Right cardiac atrium (tissue), 5 donors: ENCODE data around the gene CCDC124. TPM values are rescaled to one million over a fixed set of nuclear protein-coding genes. Genes with fewer than 3 reads are reported as not detected.

Source experiments
- ATAC-seq, 2 donors: fragments of 200-7000 bp; cut with Tn5 transposase; one replicate each; pipeline versions ENCODE4 v1.8.0 to v1.9.1; 2020; ENCODE audit warnings: moderate library complexity in 2 of 2, mild to moderate bottlenecking in 1 of 2
- DNase-seq, 3 donors: peaks; one replicate each; pipeline ENCODE4 v3.0.0-alpha.2; 2020
- H3K27ac ChIP-seq: one replicate; pipeline ENCODE4 v1.5.1; 2013; ENCODE audit warnings: mild to moderate bottlenecking, low read length, control low read depth, moderate library complexity
- H3K27me3 ChIP-seq: one replicate; pipeline ENCODE4 v1.6.1; 2013; ENCODE audit not compliant: control insufficient read depth, insufficient read depth
- H3K4me1 ChIP-seq: one replicate; pipeline ENCODE4 v1.6.1; 2013; ENCODE audit warnings: low read length; ENCODE audit not compliant: control insufficient read depth, insufficient read depth
- H3K4me3 ChIP-seq: one replicate; pipeline ENCODE4 v1.5.1; 2013; ENCODE audit warnings: low read length, control low read depth
- H3K9me3 ChIP-seq: one replicate; pipeline ENCODE4 v1.6.1; 2013; ENCODE audit warnings: low read length; ENCODE audit not compliant: control insufficient read depth
- WGBS: extraction: QIAGEN DNeasy Blood & Tissue Kit; methylation state at CpG from one replicate; pipeline ENCODE4 v1.1.7; 2013; 5-methylcytosine and 5-hydroxymethylcytosine counted together
- intact Hi-C, 4 donors: fragments of 100-400 bp; cut with DNase I; formaldehyde crosslinking; loops; one replicate each; pipeline versions ENCODE4 v1.11.0 to v1.14.0; 2022 to 2023
- polyA plus RNA-seq: library from polyadenylated mRNA; stranded (reverse); fragments of 200-250 nt; gene quantifications from one replicate; pipeline ENCODE4 v1.2.3, GENCODE V29; 2013
- total RNA-seq, 4 donors: library from RNA; stranded (reverse); fragmentation: NEBNext Ultra II Directional; extraction: Animal tissue kit (Norgen Biotek cat#: 25700); gene quantifications; one replicate each; pipeline ENCODE4 v1.2.1, GENCODE V29; 2021
- donor health status: healthy with polysubstance abuse.
- donor health status: DM: no; HTN: yes; CAD: no.
- donor health status: DM: no; HTN: no; CAD: no.
- donor health status: DM: no; HTN: yes; CAD: no; lungs with severe emphysema.
- donor health status: DM: yes; HTN: yes; CAD: no.

Gene CCDC124
- total and polyA plus RNA-seq, 5 donors = 76.1 to 136 (median 78.8) TPM

GRCh38 chr19:17993076-17993813, 60.4 kb downstream of the CCDC124 start:
- no peak overlapping the region for H3K4me3 ChIP-seq
- ATAC-seq = no peak
- no peaks in the 10 kb centered on the region for H3K4me1 ChIP-seq
- H3K27ac ChIP-seq = no peak overlapping the region
- intact Hi-C loops = loop anchor here in 1 of 4 donors (10.0 kb wide), 1 partner anchor 128 kb away; no protein-coding TSS in a partner anchor
- no peak for DNase-seq
- H3K27me3 ChIP-seq = no peaks in the 10 kb centered on the region
- WGBS = 79% methylated on average over 27 of the region's 27 CpGs
- no peaks in the 10 kb centered on the region for H3K9me3 ChIP-seq

Other genes with a start within 250 kb of the CCDC124 start
- gene UNC13A, start 244.7 kb upstream of the CCDC124 start, total RNA-seq = under 1 TPM in 2 of 4 donors, not detected in 2; 0.03 to 0.06 TPM
- 0.05 TPM for gene UNC13A, start 244.7 kb upstream of the CCDC124 start, polyA plus RNA-seq
- 10 to 100 TPM; 24.8 to 35.5 (median 31.6) TPM for gene MAP1S, start 213.5 kb upstream of the CCDC124 start, total RNA-seq
- gene MAP1S, start 213.5 kb upstream of the CCDC124 start, polyA plus RNA-seq = 14.7 TPM
- 1 to 10 TPM in 3 of 4 donors, under 1 TPM in 1; 0.68 to 1.6 (median 1.3) TPM for gene FCHO1, start 181.5 kb upstream of the CCDC124 start, total RNA-seq
- gene FCHO1, start 181.5 kb upstream of the CCDC124 start, polyA plus RNA-seq = 0.57 TPM
- gene B3GNT3, start 137.9 kb upstream of the CCDC124 start, total RNA-seq = not detected
- gene B3GNT3, start 137.9 kb upstream of the CCDC124 start, polyA plus RNA-seq = not detected
- not detected for gene INSL3, start 111.5 kb upstream of the CCDC124 start, total RNA-seq
- not detected for gene INSL3, start 111.5 kb upstream of the CCDC124 start, polyA plus RNA-seq
- 1 to 10 TPM; 1.6 to 5.3 (median 4.0) TPM for gene JAK3, start 85.0 kb upstream of the CCDC124 start, total RNA-seq
- gene JAK3, start 85.0 kb upstream of the CCDC124 start, polyA plus RNA-seq = 2.2 TPM
- 1,000 to 10,000 TPM in 1 of 4 donors, 100 to 1,000 TPM in 3; 850 to 1,097 (median 916) TPM for gene RPL18A, start 73.1 kb upstream of the CCDC124 start, total RNA-seq
- gene RPL18A, start 73.1 kb upstream of the CCDC124 start, polyA plus RNA-seq = 998 TPM
- gene SLC5A5, start 61.1 kb upstream of the CCDC124 start, total RNA-seq = not detected
- gene SLC5A5, start 61.1 kb upstream of the CCDC124 start, polyA plus RNA-seq = not detected
- gene KCNN1, start 34.1 kb downstream of the CCDC124 start, total RNA-seq = 1 to 10 TPM in 3 of 4 donors, under 1 TPM in 1; 0.84 to 1.9 (median 1.4) TPM
- gene KCNN1, start 34.1 kb downstream of the CCDC124 start, polyA plus RNA-seq = 3.0 TPM
- gene ARRDC2, start 75.2 kb downstream of the CCDC124 start, total RNA-seq = 10 to 100 TPM; 14.2 to 20.5 (median 18.0) TPM
- 24.7 TPM for gene ARRDC2, start 75.2 kb downstream of the CCDC124 start, polyA plus RNA-seq
- 1 to 10 TPM in 2 of 4 donors, under 1 TPM in 2; 0.79 to 1.6 (median 0.97) TPM for gene IL12RB1, start 153.9 kb downstream of the CCDC124 start, total RNA-seq
- gene IL12RB1, start 153.9 kb downstream of the CCDC124 start, polyA plus RNA-seq = 0.32 TPM
- gene MAST3, start 164.8 kb downstream of the CCDC124 start, total RNA-seq = 1 to 10 TPM; 5.1 to 6.9 (median 6.5) TPM
- gene MAST3, start 164.8 kb downstream of the CCDC124 start, polyA plus RNA-seq = 2.6 TPM
- 10 to 100 TPM; 21.3 to 30.1 (median 26.4) TPM for gene PIK3R2, start 220.1 kb downstream of the CCDC124 start, total RNA-seq
- 7.1 TPM for gene PIK3R2, start 220.1 kb downstream of the CCDC124 start, polyA plus RNA-seq
- gene IFI30, start 240.8 kb downstream of the CCDC124 start, total RNA-seq = 10 to 100 TPM; 21.8 to 47.4 (median 35.9) TPM
- 10.1 TPM for gene IFI30, start 240.8 kb downstream of the CCDC124 start, polyA plus RNA-seq